Immature natural killer cell (primary cell): ENCODE results near the gene RTL1. TPM values are rescaled to one million over a fixed set of nuclear protein-coding genes. Genes with fewer than 3 reads are reported as not detected.

ENCODE experiments used
- DNase-seq, 3 donors: peaks; one replicate each; pipeline ENCODE4 v3.0.0; 2022; ENCODE audit warnings: mixed read lengths in 1 of 3
- H3K27ac Mint-ChIP-seq, 6 donors: one replicate each; pipeline ENCODE4 v1.8.0; 2020; ENCODE audit warnings: mixed read lengths in 6 of 6, mild to moderate bottlenecking in 5 of 6, inconsistent platforms in 4 of 6, moderate library complexity in 3 of 6
- H3K27me3 Mint-ChIP-seq, 3 donors: one replicate each; pipeline ENCODE4 v1.8.0; 2020 to 2021; ENCODE audit warnings: low read depth in 3 of 3, mild to moderate bottlenecking in 3 of 3, mixed read lengths in 3 of 3, moderate library complexity in 3 of 3, inconsistent platforms in 1 of 3
- H3K36me3 Mint-ChIP-seq, 3 donors: one replicate each; pipeline ENCODE4 v1.8.0; 2020; ENCODE audit warnings: mixed read lengths in 3 of 3, inconsistent platforms in 2 of 3, mild to moderate bottlenecking in 2 of 3
- H3K4me1 Mint-ChIP-seq, 2 donors: one replicate each; pipeline ENCODE4 v1.8.0; 2020; ENCODE audit warnings: inconsistent platforms in 2 of 2, mild to moderate bottlenecking in 2 of 2, mixed read lengths in 2 of 2, moderate library complexity in 1 of 2
- H3K4me3 Mint-ChIP-seq, 5 donors: one replicate each; pipeline ENCODE4 v1.8.0; 2020; ENCODE audit warnings: mild to moderate bottlenecking in 5 of 5, mixed read lengths in 5 of 5, inconsistent platforms in 3 of 5, moderate library complexity in 3 of 5
- H3K9me3 Mint-ChIP-seq, 6 donors: one replicate each; pipeline ENCODE4 v1.8.0; 2020; ENCODE audit warnings: mild to moderate bottlenecking in 6 of 6, mixed read lengths in 6 of 6, inconsistent platforms in 4 of 6, moderate library complexity in 3 of 6
- polyA plus RNA-seq, 3 donors: library from polyadenylated mRNA; unstranded; fragments of 300-500 nt; fragmentation: Illumina TruSeq; gene quantifications; one replicate each; pipeline ENCODE4 v1.2.3, GENCODE V29; 2021

Gene RTL1
- polyA plus RNA-seq, 3 donors from 2014 or later, result not detected

- Mint-ChIP-seq H3K27ac (no peak overlapping the region), H3K4me3 (no peak overlapping the region), H3K4me1 (no peaks in the 10 kb centered on the region), H3K36me3 (no peaks in the 10 kb centered on the region), H3K9me3 (peaks cover 0 to 2% (median 0%) of the 10 kb centered on the region in 6 donors), H3K27me3 (peaks cover 11 to 16% (median 15%) of the 10 kb centered on the region in 3 donors)
- no peak for DNase-seq
Observed at GRCh38 chr14:100903134-100903468, 421 bp downstream of the RTL1 start.

- H3K4me1 Mint-ChIP-seq, result no peaks in the 10 kb centered on the region
- peaks cover 11 to 19% (median 15%) of the 10 kb centered on the region in 3 donors for H3K27me3 Mint-ChIP-seq
- H3K36me3 Mint-ChIP-seq, result no peaks in the 10 kb centered on the region
- H3K27ac Mint-ChIP-seq, result no peak overlapping the region
- no peak for DNase-seq
- peaks cover 0 to 2% (median 0%) of the 10 kb centered on the region in 6 donors for H3K9me3 Mint-ChIP-seq
- no peak overlapping the region for H3K4me3 Mint-ChIP-seq
Observed at GRCh38 chr14:100902295-100903133, 1.0 kb downstream of the RTL1 start.

GRCh38 chr14:100901391-100902183, 1.9 kb downstream of the RTL1 start:
- no peaks in the 10 kb centered on the region for H3K36me3 Mint-ChIP-seq
- DNase-seq, result no peak
- peaks cover 10 to 16% (median 12%) of the 10 kb centered on the region in 3 donors for H3K27me3 Mint-ChIP-seq
- peaks cover 0 to 2% (median 0%) of the 10 kb centered on the region in 6 donors for H3K9me3 Mint-ChIP-seq
- no peaks in the 10 kb centered on the region for H3K4me1 Mint-ChIP-seq
- no peak overlapping the region for H3K4me3 Mint-ChIP-seq
- H3K27ac Mint-ChIP-seq, result no peak overlapping the region

- H3K27ac Mint-ChIP-seq, result no peak overlapping the region
- H3K9me3 Mint-ChIP-seq, result peaks cover 0 to 2% (median 0%) of the 10 kb centered on the region in 6 donors
- DNase-seq, result no peak
- H3K4me1 Mint-ChIP-seq, result no peaks in the 10 kb centered on the region
- peaks cover 12 to 16% (median 13%) of the 10 kb centered on the region in 3 donors for H3K27me3 Mint-ChIP-seq
- H3K4me3 Mint-ChIP-seq, result no peak overlapping the region
- no peaks in the 10 kb centered on the region for H3K36me3 Mint-ChIP-seq
Observed at GRCh38 chr14:100900837-100901390, 2.6 kb downstream of the RTL1 start.

GRCh38 chr14:100899884-100900771, 3.4 kb downstream of the RTL1 start:
- Mint-ChIP-seq H3K27ac (no peak overlapping the region), H3K4me3 (no peak overlapping the region), H3K27me3 (peaks cover 14 to 19% (median 15%) of the 10 kb centered on the region in 3 donors), H3K4me1 (no peaks in the 10 kb centered on the region), H3K9me3 (peaks cover 0 to 2% (median 0%) of the 10 kb centered on the region in 6 donors), H3K36me3 (no peaks in the 10 kb centered on the region)
- no peak for DNase-seq

GRCh38 chr14:100898935-100899883, 4.3 kb downstream of the RTL1 start:
- H3K27me3 Mint-ChIP-seq, result peaks cover 14 to 21% (median 15%) of the 10 kb centered on the region in 3 donors
- no peak for DNase-seq

GRCh38 chr14:100898465-100898864, 5.1 kb downstream of the RTL1 start:
- H3K27ac Mint-ChIP-seq, result no peak overlapping the region
- no peak for DNase-seq
- H3K27me3 Mint-ChIP-seq, result peaks cover 14 to 23% (median 15%) of the 10 kb centered on the region in 3 donors
- no peak overlapping the region for H3K4me3 Mint-ChIP-seq
- H3K36me3 Mint-ChIP-seq, result no peaks in the 10 kb centered on the region
- no peaks in the 10 kb centered on the region for H3K4me1 Mint-ChIP-seq
- peaks cover 0 to 4% (median 0%) of the 10 kb centered on the region in 6 donors for H3K9me3 Mint-ChIP-seq

More at GRCh38 chr14:100898935-100899883, 4.3 kb downstream of the RTL1 start:
- H3K36me3 Mint-ChIP-seq, result no peaks in the 10 kb centered on the region
- H3K4me3 Mint-ChIP-seq, result no peak overlapping the region
- no peak overlapping the region for H3K27ac Mint-ChIP-seq
- no peaks in the 10 kb centered on the region for H3K4me1 Mint-ChIP-seq
- H3K9me3 Mint-ChIP-seq, result peaks cover 0 to 4% (median 0%) of the 10 kb centered on the region in 6 donors

- H3K4me3 Mint-ChIP-seq, result no peak overlapping the region
- peaks cover 0 to 1% (median 0%) of the 10 kb centered on the region in 6 donors for H3K9me3 Mint-ChIP-seq
- H3K27me3 Mint-ChIP-seq, result peaks cover 10 to 22% (median 15%) of the 10 kb centered on the region in 3 donors
- no peak for DNase-seq
- no peaks in the 10 kb centered on the region for H3K4me1 Mint-ChIP-seq
- H3K27ac Mint-ChIP-seq, result no peak overlapping the region
- no peaks in the 10 kb centered on the region for H3K36me3 Mint-ChIP-seq
Observed at GRCh38 chr14:100896369-100897060, 7.0 kb downstream of the RTL1 start.

- Mint-ChIP-seq H3K27me3 (peaks cover 7 to 18% (median 15%) of the 10 kb centered on the region in 3 donors), H3K36me3 (no peaks in the 10 kb centered on the region), H3K9me3 (peaks cover 0 to 1% (median 0%) of the 10 kb centered on the region in 6 donors), H3K4me1 (no peaks in the 10 kb centered on the region), H3K4me3 (no peak overlapping the region), H3K27ac (no peak overlapping the region)
- DNase-seq, result no peak
Observed at GRCh38 chr14:100895411-100895810, 8.1 kb downstream of the RTL1 start.

GRCh38 chr14:100894416-100894815, 9.1 kb downstream of the RTL1 start:
- Mint-ChIP-seq H3K9me3 (peaks cover 0 to 1% (median 0%) of the 10 kb centered on the region in 6 donors), H3K36me3 (no peaks in the 10 kb centered on the region), H3K4me3 (no peak overlapping the region), H3K4me1 (no peaks in the 10 kb centered on the region), H3K27ac (no peak overlapping the region), H3K27me3 (peaks cover 6 to 17% (median 12%) of the 10 kb centered on the region in 3 donors)
- DNase-seq, result no peak

GRCh38 chr14:100893760-100894159, 9.8 kb downstream of the RTL1 start:
- H3K27ac Mint-ChIP-seq, result no peak overlapping the region
- DNase-seq, result no peak
- H3K27me3 Mint-ChIP-seq, result peaks cover 6 to 12% (median 7%) of the 10 kb centered on the region in 3 donors
- no peaks in the 10 kb centered on the region for H3K36me3 Mint-ChIP-seq
- peaks cover 0 to 1% (median 0%) of the 10 kb centered on the region in 6 donors for H3K9me3 Mint-ChIP-seq
- no peaks in the 10 kb centered on the region for H3K4me1 Mint-ChIP-seq
- no peak overlapping the region for H3K4me3 Mint-ChIP-seq

GRCh38 chr14:100893228-100893601, 10.3 kb downstream of the RTL1 start:
- peaks cover 6 to 12% (median 7%) of the 10 kb centered on the region in 3 donors for H3K27me3 Mint-ChIP-seq
- no peak for DNase-seq
- no peaks in the 10 kb centered on the region for H3K4me1 Mint-ChIP-seq
- H3K4me3 Mint-ChIP-seq, result no peak overlapping the region
- H3K9me3 Mint-ChIP-seq, result peaks cover 0 to 1% (median 0%) of the 10 kb centered on the region in 6 donors
- no peaks in the 10 kb centered on the region for H3K36me3 Mint-ChIP-seq
- no peak overlapping the region for H3K27ac Mint-ChIP-seq
